Skeletal muscle tissue (tissue), 4 donors: ENCODE results near the gene CTNNA3. TPM values are rescaled to one million over a fixed set of nuclear protein-coding genes. Genes with fewer than 3 reads are reported as not detected.

Experiments
- H3K27ac ChIP-seq: one replicate; pipeline ENCODE4 v1.7.0; 2013; ENCODE audit warnings: mild to moderate bottlenecking, low read depth, low read length, inconsistent platforms
- H3K27me3 ChIP-seq, 3 donors: one replicate each; pipeline ENCODE4 v1.7.0; 2013; ENCODE audit warnings: low read length in 3 of 3; ENCODE audit not compliant: control insufficient read depth in 3 of 3, insufficient read depth in 3 of 3
- H3K36me3 ChIP-seq, 3 donors: one replicate each; pipeline ENCODE4 v1.7.0; 2013; ENCODE audit warnings: low read length in 3 of 3; ENCODE audit not compliant: control insufficient read depth in 3 of 3, insufficient read depth in 3 of 3
- H3K4me1 ChIP-seq, 3 donors: one replicate each; pipeline ENCODE4 v1.7.0; 2013; ENCODE audit warnings: low read length in 3 of 3, mild to moderate bottlenecking in 3 of 3; ENCODE audit not compliant: control insufficient read depth in 3 of 3, insufficient read depth in 3 of 3
- H3K4me3 ChIP-seq, 3 donors: one replicate each; pipeline ENCODE4 v1.7.0; 2013; ENCODE audit warnings: low read length in 3 of 3
- H3K9ac ChIP-seq, 3 donors: one replicate each; pipeline ENCODE4 v1.7.0; 2013; ENCODE audit warnings: low read length in 3 of 3, mild to moderate bottlenecking in 3 of 3, moderate library complexity in 2 of 3, low read depth in 1 of 3
- H3K9me3 ChIP-seq, 3 donors: one replicate each; pipeline ENCODE4 v1.7.0; 2013; ENCODE audit warnings: low read length in 3 of 3; ENCODE audit not compliant: control insufficient read depth in 3 of 3
- total RNA-seq: library from RNA; depleted of rRNA; stranded (reverse); fragments of >200 nt; gene quantifications from one replicate; pipeline ENCODE4 v1.2.3, GENCODE V29; 2014
- donor health status: Osteomylitis.

Gene CTNNA3
- total RNA-seq, 1 donor from 2014 or later = 24.0 TPM

DNA sequence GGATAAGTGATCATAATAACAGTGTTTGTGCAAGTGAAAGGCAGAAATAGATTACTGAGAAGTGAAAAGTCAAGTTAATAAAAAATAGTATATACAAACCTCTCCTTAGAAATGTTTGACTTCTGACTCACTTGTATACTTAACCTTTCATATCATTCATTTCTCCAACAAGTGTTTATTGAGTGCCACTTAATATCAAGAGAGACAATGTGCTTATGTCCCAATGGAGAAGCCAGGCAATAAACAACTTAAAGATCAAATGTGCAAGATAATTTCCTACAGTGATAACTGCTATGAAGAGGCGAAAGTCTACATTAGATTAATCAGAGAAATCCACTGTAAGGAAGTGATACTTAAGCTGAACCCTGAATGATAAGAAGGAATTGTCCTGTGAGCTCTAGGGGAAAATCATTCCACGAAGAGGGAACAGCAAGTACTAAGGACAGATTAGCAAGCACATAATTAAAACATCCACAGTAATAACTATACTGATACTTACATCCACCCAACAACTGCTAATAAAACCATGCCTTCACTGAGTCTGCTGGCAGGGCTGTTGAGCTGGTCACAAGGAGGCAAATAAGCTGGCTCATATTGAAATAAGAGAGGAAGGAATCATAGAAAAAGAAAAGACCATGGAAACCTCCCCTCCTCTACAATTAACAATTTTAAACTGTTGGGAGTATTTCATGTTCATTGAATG lies 203.5 kb downstream of the CTNNA3 start:
- Histone ChIP-seq H3K4me1 (no peaks in the 10 kb centered on the region), H3K4me3 (no peak overlapping the region), H3K9ac (no peak overlapping the region), H3K9me3 (no peaks in the 10 kb centered on the region), H3K27ac (no peak overlapping the region), H3K27me3 (no peaks in the 10 kb centered on the region), H3K36me3 (no peaks in the 10 kb centered on the region)

DNA sequence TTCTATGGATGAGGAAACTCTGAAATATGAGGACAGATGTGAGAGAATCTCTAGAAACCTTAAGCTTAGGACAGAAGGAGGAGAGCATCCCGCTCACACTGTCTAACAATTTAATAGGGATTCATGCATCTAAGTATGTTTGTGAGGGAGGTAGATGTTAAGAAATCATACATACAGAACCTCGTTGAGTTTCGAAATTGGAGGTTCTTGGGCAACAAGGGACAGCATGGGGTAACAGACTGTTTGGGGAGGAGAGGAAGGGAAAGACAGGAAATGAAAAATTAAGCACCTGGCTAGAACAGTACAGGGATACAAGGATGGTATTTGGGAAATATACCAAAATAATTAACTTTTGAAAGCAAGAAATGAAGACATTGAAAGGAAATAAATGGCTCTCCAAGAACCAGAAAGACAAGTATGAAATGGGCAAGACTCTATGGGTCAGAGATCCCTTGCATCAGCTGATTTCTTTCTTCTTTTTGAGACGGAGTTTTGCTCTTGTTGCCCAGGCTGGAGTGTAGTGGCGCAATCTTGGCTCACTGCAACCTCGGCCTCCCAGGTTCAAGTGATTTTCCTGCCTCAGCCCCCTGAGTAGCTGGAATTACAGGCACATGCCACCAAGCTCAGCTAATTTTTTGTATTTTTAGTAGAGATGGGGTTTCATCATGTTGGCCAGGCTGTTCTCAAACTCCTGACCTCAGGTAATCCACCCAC lies 207.9 kb downstream of the CTNNA3 start:
- Histone ChIP-seq H3K9ac (no peak overlapping the region), H3K4me1 (no peaks in the 10 kb centered on the region), H3K9me3 (peaks cover 0 to 6% (median 2%) of the 10 kb centered on the region in 3 donors), H3K27ac (no peak overlapping the region), H3K27me3 (no peaks in the 10 kb centered on the region), H3K4me3 (no peak overlapping the region), H3K36me3 (no peaks in the 10 kb centered on the region)

DNA sequence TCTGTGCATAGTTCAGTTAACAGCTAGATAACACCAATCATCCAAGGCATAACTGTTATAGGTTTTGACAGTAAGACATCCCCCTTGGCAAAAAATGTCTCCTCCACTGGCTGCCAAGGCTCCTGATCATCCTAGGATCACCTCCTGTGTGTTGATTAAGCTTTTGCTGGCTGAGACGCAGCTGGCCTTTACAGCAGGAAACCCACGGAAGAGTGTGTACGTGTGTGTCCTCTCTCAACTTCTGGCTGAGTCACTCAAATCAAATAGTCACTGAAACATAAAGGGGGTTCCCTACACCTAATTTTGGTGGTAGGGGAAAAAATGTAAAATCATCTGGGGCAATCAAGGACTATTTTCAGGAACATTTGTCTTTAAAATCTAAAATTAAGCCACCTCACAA lies 208.8 kb downstream of the CTNNA3 start:
- H3K4me3 ChIP-seq = no peak overlapping the region
- H3K9me3 ChIP-seq = peaks cover 0 to 6% (median 2%) of the 10 kb centered on the region in 3 donors
- no peak overlapping the region for H3K9ac ChIP-seq
- H3K4me1 ChIP-seq = no peaks in the 10 kb centered on the region
- no peak overlapping the region for H3K27ac ChIP-seq
- no peaks in the 10 kb centered on the region for H3K36me3 ChIP-seq
- no peaks in the 10 kb centered on the region for H3K27me3 ChIP-seq

DNA sequence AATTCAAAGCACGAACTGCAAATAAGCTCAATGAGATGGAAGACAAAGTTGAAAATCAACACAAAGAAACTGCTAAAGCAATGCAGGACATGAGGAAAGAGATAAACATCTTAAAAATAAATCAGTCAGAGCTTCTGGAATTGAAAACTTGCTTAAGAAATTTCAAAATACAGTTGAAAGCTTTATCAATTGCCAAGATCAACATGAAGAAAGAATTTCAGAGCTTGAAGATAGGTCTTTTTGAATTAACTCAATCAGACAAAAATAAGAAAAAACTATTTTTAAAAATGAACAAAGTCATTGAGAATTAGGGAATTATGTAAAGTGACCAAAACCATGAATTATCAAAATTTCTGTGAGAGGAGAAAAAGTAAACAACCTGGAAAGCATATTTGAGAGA lies 218.1 kb downstream of the CTNNA3 start:
- no peaks in the 10 kb centered on the region for H3K36me3 ChIP-seq
- H3K9me3 ChIP-seq = peaks cover 0 to 4% (median 0%) of the 10 kb centered on the region in 3 donors
- H3K9ac ChIP-seq = no peak overlapping the region
- H3K27me3 ChIP-seq = no peaks in the 10 kb centered on the region
- H3K27ac ChIP-seq = no peak overlapping the region
- no peak overlapping the region for H3K4me3 ChIP-seq
- H3K4me1 ChIP-seq = peaks cover 0 to 9% (median 0%) of the 10 kb centered on the region in 3 donors

DNA sequence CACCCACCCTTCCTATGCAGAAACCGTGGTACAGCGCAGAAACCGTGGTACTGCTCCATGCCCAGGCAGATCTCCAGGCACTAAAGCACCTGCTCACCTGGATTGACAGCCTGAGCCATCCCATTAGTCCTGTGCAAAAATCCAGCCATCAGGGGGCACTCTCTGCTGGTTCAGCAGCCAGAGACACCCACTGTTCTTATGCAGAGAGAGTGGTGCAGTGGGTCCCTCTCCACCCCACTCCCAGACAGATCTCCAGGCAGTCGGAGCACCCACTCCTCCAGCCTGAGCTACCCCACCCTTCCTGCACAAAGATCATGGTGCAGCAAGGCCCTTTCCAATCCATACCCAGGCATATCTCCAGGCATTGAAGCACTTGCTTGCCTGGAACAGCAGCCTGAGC lies 219.8 kb downstream of the CTNNA3 start:
- no peak overlapping the region for H3K4me3 ChIP-seq
- H3K4me1 ChIP-seq = peaks cover 3 to 9% (median 4%) of the 10 kb centered on the region in 3 donors
- peaks cover 0 to 4% (median 0%) of the 10 kb centered on the region in 3 donors for H3K9me3 ChIP-seq
- no peaks in the 10 kb centered on the region for H3K27me3 ChIP-seq
- H3K27ac ChIP-seq = no peak overlapping the region
- H3K36me3 ChIP-seq = no peaks in the 10 kb centered on the region
- H3K9ac ChIP-seq = no peak overlapping the region

DNA sequence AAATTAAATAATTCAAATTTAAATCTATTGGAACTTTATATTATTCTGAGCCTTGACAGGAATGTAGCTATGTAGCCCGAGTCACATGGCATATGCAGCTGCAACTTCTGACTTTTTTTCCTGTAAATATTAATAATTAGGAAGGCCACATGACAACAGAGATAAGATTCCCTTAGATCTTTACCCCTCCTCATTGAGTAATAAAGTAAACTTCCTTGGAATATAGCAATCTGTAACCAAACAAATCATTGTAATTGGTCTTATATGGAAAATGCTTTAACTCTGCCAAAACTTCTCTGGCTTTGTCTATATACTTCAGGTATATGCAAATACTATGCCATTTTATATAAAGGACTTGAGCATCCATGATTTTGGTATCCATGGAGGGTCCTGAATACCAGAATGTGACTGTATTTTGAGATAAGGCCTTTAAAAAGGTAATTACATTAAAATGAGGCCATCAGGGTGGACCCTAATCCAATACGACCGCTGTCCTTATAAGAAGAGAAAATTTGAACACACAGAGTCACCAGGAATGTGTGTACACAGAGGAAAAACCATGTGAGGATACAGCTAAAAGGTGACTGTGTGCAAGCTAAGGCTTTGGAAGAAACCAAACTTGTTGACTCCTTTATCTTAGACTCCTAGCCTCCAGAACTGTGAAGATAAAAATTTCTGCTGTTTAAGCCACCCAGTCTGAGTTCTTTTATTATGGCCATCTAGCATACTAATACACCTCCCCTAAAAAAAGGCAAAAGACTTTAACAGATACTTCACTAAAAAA lies 222.0 kb downstream of the CTNNA3 start:
- peaks cover 3 to 9% (median 4%) of the 10 kb centered on the region in 3 donors for H3K4me1 ChIP-seq
- H3K27ac ChIP-seq = no peak overlapping the region
- H3K4me3 ChIP-seq = no peak overlapping the region
- peaks cover 0 to 4% (median 0%) of the 10 kb centered on the region in 3 donors for H3K9me3 ChIP-seq
- H3K9ac ChIP-seq = no peak overlapping the region
- no peaks in the 10 kb centered on the region for H3K27me3 ChIP-seq
- H3K36me3 ChIP-seq = no peaks in the 10 kb centered on the region

DNA sequence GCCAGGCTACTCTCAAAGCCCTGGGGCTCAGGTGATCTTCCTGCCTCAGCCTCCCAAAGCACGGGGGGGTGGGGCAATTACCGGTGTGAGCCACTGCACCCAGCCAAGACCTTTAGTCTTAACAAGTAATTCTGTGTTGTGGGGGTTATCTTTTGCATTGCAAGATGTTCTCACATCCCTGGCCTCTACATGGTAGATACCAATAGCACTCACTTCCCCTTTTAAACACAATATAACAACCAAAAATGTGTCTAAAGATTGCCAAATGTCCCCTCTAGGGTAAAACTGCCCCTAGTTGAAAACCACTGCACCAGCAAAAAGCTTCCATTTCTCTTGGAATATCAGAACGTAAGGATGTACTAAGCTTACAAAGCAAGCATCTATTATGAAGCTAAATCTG lies 225.0 kb downstream of the CTNNA3 start:
- no peak overlapping the region for H3K27ac ChIP-seq
- no peaks in the 10 kb centered on the region for H3K9me3 ChIP-seq
- H3K27me3 ChIP-seq = no peaks in the 10 kb centered on the region
- H3K9ac ChIP-seq = no peak overlapping the region
- H3K4me3 ChIP-seq = no peak overlapping the region
- no peaks in the 10 kb centered on the region for H3K36me3 ChIP-seq
- peaks cover under 1 to 4% (median 3%) of the 10 kb centered on the region in 3 donors for H3K4me1 ChIP-seq

DNA sequence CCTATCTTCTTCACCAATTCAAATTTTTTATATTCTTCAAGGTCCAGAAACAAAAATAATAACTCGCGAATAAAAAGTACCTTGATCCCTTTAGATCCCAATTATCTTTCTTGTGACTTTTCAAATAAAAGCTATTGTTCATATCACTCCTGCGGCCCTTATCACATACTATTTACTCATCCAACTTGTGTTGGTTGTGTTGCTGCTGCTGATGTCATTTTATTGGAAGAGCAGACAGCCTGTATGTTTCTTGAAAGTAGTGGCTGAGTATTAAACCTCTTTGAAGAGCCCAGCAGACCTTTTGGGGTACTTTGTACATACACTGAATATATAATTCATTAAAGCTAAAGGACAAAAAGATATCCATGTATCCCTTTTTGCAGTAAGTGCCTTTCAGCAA lies 231.7 kb downstream of the CTNNA3 start:
- Histone ChIP-seq H3K27ac (no peak overlapping the region), H3K36me3 (no peaks in the 10 kb centered on the region), H3K4me3 (no peak overlapping the region), H3K9me3 (no peaks in the 10 kb centered on the region), H3K9ac (no peak overlapping the region), H3K4me1 (no peaks in the 10 kb centered on the region), H3K27me3 (no peaks in the 10 kb centered on the region)

DNA sequence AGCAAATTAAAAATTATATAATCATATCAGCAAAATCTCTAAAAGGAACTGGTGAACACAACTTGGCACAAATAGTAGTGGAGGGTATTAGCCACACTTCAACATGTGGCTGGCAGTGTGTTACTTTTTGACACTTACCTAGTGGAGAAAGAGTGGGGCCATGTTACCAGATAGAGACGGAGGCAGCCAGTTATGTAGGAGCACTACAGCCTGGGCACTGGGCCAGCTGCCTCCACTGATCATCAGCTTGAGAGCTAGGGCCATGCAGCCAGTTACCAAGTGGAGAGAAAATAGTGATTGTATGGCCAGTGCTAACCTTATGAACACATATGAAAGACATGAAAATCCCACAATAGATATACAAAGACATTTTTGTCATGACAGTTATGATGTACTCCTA lies 243.1 kb downstream of the CTNNA3 start:
- no peaks in the 10 kb centered on the region for H3K36me3 ChIP-seq
- H3K4me3 ChIP-seq = no peak overlapping the region
- H3K9ac ChIP-seq = no peak overlapping the region
- H3K9me3 ChIP-seq = peaks cover 0 to 2% (median 0%) of the 10 kb centered on the region in 3 donors
- no peak overlapping the region for H3K27ac ChIP-seq
- H3K4me1 ChIP-seq = no peaks in the 10 kb centered on the region
- H3K27me3 ChIP-seq = no peaks in the 10 kb centered on the region
